RPMI7951 (cell line): ENCODE measurements around the gene COL17A1. TPM values are rescaled to one million over a fixed set of nuclear protein-coding genes. Genes with fewer than 3 reads are reported as not detected.

Experiments
- DNase-seq: peaks from one replicate; pipeline ENCODE4 v3.0.0-alpha.2; 2012; ENCODE audit warnings: low read depth
- total RNA-seq: library from RNA; depleted of rRNA; stranded (reverse); fragments of >200 nt; shearing (Covaris generic); gene quantifications from 2 replicates; pipeline ENCODE4 v1.2.3, GENCODE V29; 2014

Gene COL17A1
- total RNA-seq, 1 experiment from 2014 or later: 2.0 TPM

GRCh38 chr10:104053201-104053600, 32.5 kb downstream of the COL17A1 start:
- DNase-seq: peak; percentile 44

GRCh38 chr10:104052431-104052830, 33.2 kb downstream of the COL17A1 start:
- DNase-seq: no peak

GRCh38 chr10:104049504-104050250, 36.0 kb downstream of the COL17A1 start:
- peak; percentile 88 for DNase-seq

GRCh38 chr10:104046651-104047050, 39.0 kb downstream of the COL17A1 start:
- no peak for DNase-seq

DNA sequence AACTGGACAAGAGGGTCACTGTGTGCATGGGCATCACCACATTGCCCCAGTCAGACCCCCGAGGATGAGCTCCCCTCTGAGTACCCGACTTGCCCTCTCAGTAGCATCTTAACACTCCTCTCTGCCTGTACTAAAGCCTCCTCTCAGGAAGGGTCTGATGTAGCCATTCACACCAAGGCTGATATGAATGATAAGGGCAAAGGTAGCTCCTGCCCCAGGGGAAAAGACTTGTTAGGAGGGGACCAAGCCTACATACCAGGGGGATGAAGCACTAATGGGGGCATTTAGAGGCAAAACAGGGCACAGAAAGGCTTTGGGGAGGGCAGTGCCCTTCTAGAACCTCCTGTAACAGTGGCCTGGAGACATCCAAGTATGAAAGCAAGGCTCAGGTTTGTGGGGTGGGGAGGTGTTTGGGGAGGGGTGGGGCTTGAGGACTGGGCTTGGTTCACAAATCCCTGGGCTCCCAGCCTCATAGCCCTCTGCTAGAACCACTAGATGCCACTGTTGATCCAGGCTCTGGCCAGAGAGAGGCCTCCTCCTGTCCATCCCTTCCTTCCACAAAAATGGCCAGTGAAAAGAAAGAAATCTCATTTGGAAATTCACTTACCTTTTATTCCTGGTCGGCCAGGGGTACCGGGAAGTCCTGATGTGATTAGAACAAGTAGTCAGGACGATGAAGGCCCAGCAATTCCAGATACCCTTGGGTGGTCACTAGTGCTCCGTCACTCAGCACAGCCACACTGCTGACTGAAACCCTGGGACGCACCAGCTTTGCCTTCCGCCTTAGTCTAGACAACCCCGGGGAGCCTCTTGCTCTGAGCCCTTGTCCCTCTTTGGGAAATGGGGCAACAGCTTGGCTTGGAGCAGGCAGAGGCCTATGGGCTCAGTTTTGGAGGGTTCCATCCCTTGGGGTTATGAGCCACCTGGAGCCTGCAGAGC, 40.3 kb downstream of the COL17A1 start:
- DNase-seq: peak; percentile 70

GRCh38 chr10:104043854-104044253, 41.8 kb downstream of the COL17A1 start:
- DNase-seq: no peak

- no peak for DNase-seq
Observed at GRCh38 chr10:104043185-104043830, 42.4 kb downstream of the COL17A1 start.

DNA sequence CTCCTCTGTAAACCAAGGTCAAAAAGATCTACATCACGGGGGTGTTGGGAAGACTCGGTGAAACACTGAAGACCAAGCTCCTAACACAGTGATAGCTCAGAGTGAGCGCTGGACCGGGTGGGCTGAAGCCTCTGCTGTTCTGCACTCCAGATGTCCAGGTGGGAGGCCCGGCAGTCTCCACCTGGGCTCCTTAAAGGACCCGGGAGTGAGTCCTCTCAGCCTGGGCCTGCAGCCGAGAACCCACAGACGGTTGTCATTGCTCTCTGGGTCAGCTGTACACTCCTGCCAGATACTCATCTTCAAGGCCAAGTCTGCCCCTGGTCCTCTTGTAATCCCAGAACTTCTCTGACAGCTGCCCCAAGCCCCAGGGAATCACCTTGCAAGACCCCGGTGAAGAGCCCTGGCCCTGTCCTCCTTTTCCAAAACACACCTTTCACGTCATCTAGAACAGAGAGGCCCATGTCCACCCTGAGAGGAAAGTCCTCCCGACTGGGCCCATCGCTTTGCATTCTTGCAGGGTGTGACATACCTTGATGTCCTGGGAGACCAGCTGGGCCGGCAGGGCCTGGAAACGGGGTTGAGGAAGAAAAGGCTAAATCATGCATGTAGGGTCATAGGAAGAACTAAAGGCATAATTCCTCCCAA, 43.7 kb downstream of the COL17A1 start:
- no peak for DNase-seq

DNA sequence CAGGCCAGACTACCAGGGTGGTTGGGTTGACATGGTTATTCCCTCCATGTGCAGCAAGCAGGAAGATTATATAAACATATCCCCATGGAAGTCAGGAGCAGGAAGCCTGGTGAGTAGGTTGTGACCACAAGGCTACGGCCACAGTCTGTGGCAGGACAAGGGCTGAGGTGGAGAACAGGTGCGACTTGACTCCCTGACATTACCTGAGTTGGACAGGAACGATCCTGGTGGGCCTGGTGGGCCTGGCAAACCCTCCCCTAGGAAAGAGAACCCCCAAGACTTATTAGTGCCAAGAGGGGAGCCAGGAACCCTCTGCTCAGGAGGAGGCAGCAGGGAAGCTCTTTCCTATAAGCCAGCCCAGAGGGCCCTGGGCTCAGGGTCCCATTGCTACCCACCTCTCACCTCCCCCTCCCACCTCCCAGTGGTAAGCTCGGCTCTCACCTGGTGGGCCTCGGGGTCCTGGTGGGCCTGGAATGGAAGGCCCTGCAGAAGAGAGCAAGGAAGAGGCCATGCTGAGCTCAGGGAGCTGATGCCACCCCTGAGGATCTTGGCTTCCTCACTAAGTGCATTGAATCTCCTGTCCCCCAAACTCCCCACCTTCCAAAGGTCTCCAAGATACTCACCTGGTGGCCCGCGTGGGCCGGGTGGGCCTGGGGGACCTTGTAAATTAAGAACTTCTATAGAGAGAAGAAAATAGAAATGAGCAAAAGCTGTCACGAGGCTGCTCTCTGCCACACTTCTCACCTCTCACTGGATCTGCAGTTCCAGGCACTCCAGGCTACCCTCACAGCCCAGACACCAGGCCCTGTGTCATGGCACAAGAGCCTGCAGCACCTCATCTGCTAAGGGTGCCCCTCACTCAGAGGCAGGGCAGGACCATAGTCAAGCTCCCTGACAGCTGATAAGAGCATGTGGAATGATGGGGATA, 44.6 kb downstream of the COL17A1 start:
- DNase-seq: no peak

DNA sequence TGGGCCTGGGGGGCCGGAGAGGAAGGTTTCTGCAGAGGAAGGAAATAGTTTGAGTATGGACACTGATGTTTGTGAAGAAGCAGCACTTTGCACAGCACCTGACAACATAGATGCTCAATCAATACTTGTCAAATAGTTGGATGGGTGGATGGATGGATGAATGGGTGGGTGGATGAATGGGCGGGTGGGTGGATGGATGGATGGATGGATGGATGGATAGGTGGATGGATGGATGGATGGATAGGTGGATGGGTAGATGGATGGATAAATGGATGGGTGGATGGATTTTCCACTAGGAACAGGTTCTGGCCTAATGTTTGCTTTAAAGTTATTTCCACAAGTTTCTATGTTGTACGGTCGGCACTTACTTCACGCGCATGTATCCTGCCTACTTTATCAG, 45.3 kb downstream of the COL17A1 start:
- no peak for DNase-seq

- no peak for DNase-seq
Observed at GRCh38 chr10:104038958-104039752, 46.5 kb downstream of the COL17A1 start.

DNA sequence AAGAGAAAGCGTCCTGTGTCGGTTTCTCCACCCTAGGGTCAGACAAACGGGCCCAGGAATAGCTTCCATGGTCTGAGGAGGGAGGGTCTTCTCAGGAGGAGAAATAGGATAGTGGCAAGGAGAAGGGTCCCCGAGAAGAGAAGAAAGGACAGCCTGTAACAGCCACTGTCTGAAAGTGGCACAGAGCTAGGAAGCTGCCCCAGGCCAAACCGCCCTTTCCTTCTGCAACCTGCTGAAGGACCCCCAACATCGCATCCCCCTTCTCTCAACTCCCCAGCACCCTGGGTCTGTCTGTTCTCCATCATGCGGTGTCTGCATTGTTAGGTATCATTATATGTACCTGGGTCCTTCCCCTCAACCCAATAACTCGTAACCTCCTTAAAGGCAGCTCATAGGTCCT, 47.1 kb downstream of the COL17A1 start:
- DNase-seq: no peak

DNA sequence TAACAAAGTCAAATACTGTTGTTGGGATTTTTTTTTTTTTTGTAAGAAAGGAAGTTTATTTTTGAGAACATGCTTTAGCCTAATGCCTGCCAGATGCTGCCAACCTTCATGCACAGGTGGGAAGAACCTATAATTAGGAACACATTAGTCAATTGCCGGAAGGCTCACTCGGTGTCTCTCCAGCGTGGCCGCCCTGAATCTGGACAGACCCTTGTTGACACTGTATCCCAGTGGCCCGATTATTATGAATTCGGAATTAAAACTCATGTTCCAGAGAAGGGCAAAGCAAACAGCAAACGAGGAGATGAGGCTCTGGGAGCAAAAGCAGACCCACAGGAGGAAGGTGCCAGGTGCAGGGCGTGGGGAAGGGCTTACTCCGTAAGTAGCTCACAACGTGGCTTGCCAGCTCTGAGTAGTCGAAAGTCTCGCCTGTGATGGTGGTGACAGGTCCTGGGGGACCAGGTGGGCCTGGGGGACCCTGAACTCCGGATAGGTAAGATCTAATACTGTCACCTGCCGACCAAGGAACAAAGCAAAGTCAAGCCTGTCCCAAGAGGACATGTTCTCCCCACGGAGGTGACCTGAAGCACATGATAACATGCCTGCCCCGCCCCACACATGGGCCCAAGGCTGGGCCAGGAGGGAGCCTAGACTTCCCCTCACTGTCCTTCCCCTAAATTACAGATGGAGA, 48.3 kb downstream of the COL17A1 start:
- no peak for DNase-seq

- no peak for DNase-seq
Observed at GRCh38 chr10:104036518-104037260, 49.0 kb downstream of the COL17A1 start.

DNA sequence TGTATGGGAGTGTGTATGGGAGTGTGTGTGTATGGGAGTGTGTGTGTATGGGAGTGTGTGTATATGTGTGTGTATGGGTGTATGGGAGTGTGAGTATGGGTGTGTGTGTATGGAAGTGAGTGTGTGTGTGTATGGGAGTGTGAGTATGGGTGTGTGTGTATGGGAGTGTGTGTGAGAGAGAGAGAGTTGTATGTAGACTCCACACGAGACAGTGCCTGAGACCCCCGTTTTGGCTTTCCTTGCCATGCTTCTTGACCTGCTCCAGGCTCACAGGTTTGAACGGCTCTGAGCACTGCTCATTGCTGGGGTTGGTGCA, 49.7 kb downstream of the COL17A1 start:
- no peak for DNase-seq

DNA sequence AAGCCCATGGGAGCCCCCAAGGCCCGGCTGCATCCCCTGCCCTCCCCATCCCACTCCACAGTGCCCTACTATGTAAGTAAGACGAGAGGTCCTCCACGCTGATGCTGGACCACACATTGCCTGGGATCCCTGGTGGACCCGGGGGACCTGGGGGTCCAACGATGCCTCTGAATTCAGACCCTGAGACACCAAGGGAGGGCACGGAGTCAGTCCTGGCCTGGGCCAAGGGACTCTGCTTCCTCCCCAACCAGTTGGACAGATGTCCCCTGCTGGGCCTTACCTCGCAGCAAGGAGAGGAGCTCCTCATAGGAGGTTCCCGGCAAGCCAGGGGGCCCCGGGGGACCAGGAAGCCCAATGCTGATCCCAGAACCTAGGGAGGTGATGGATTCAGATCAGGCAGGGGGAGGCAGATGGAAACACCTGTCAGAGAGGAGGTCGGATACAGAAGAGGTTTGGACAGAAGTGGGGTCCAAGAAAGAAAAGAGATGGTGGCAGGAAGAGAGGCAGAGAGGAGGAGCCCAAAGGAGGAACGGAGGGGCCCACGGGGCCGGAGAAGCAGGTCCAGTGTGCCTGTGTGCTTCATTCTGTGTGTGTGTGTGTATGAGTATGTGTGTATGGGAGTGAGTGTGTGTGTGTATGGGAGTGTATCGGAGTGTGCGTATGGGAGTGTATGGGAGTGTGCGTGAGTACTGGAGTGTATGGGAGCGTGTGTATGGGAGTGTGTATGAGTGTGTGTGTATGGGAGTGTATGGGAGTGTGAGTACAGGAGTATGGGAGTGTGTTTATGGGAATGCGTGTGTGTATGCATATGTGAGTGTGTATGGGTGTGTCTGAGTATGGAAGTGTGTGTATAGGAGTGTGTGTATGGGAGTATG, 50.2 kb downstream of the COL17A1 start:
- no peak for DNase-seq

DNA sequence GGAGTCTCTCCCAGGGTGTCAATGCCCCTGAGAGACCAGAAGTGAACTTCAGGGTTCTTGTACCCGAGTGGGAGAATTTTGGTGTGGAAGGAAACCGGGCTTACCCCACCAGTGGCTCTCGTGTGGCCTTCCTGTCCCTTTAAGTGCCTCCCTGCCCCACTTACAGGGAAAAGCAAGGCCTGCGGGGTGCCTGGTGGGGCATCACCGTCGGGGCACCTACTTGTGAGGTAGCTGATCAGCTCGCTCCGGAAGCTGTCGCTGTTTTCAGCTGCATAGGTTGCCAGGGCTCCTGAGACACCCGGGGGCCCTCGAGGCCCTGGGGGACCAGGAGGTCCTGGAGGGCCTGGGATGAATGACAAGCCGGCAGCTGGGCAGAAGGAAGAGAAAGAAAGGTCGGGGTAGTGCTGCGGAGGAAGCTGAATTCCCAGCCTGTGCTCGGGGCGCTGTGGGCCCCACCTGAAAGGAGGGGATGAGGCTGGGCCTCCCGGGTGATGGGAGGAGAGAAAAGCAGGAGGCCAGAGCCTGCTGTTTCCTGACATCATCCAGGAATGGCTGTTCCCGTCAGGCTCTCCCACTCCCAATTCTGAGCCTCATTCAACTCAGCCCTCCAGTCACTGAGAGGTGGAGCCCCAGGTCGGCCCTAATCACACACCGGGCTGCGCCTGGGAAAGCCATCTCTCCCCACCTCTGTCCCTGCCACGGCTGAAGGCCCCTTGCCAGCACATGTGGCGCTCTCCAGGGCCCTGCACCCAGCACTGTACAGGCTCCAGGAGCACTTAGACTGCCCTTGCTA, 51.1 kb downstream of the COL17A1 start:
- DNase-seq: no peak
